PFSK-1 (cell line): ENCODE results near the gene SPATA16.

ENCODE experiments used
- FOXP2 ChIP-seq: optimal IDR thresholded peaks from 2 replicates; pipeline ENCODE3; 2011; ENCODE audit warnings: borderline replicate concordance, control low read depth, inconsistent platforms; ENCODE audit not compliant: insufficient read depth; ENCODE audit errors: extremely low read length, extremely low read depth
- POLR2AphosphoS5 ChIP-seq: IDR thresholded peaks from 2 replicates; pipeline ENCODE4 v1.6.1; 2012; ENCODE audit warnings: low read depth, mild to moderate bottlenecking, control low read depth, low read length, moderate library complexity
- SIN3A ChIP-seq: IDR thresholded peaks from 2 replicates; pipeline ENCODE4 v1.6.1; 2012; ENCODE audit warnings: mild to moderate bottlenecking, low read length, moderate library complexity, borderline replicate concordance; ENCODE audit not compliant: insufficient read depth
- TAF1 ChIP-seq: IDR thresholded peaks from 2 replicates; pipeline ENCODE4 v1.6.1; 2012; ENCODE audit warnings: low read length, control low read depth, borderline replicate concordance; ENCODE audit not compliant: insufficient read depth
- TF ChIP-seq, protein P1 (sequence below), 2 experiments: IDR thresholded peaks; 2 replicates each; pipeline versions ENCODE4 v1.6.1 to v1.8.0; 2011 to 2012; ENCODE audit warnings: low read depth in 2 of 2, low read length in 2 of 2, control low read depth in 1 of 2, inconsistent platforms in 1 of 2, mild to moderate bottlenecking in 1 of 2, moderate library complexity in 1 of 2; ENCODE audit not compliant: insufficient read depth in 1 of 2

- TF ChIP-seq, protein P1, sequence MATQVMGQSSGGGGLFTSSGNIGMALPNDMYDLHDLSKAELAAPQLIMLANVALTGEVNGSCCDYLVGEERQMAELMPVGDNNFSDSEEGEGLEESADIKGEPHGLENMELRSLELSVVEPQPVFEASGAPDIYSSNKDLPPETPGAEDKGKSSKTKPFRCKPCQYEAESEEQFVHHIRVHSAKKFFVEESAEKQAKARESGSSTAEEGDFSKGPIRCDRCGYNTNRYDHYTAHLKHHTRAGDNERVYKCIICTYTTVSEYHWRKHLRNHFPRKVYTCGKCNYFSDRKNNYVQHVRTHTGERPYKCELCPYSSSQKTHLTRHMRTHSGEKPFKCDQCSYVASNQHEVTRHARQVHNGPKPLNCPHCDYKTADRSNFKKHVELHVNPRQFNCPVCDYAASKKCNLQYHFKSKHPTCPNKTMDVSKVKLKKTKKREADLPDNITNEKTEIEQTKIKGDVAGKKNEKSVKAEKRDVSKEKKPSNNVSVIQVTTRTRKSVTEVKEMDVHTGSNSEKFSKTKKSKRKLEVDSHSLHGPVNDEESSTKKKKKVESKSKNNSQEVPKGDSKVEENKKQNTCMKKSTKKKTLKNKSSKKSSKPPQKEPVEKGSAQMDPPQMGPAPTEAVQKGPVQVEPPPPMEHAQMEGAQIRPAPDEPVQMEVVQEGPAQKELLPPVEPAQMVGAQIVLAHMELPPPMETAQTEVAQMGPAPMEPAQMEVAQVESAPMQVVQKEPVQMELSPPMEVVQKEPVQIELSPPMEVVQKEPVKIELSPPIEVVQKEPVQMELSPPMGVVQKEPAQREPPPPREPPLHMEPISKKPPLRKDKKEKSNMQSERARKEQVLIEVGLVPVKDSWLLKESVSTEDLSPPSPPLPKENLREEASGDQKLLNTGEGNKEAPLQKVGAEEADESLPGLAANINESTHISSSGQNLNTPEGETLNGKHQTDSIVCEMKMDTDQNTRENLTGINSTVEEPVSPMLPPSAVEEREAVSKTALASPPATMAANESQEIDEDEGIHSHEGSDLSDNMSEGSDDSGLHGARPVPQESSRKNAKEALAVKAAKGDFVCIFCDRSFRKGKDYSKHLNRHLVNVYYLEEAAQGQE (IDR thresholded peaks at IDR 0.05; ENCODE audit: insufficient read depth in 1 of 2, low read depth in 2 of 2, low read length in 2 of 2), result no peak
- TF ChIP-seq SIN3A (no peak), POLR2AphosphoS5 (no peak), TAF1 (no peak), FOXP2 (no peak)
Measured at GRCh38 chr3:173140986-173141385, at the start of gene SPATA16.
